Osteocyte (in vitro differentiated cells): ENCODE measurements around the gene SLCO3A1. TPM values are rescaled to one million over a fixed set of nuclear protein-coding genes. Genes with fewer than 3 reads are reported as not detected.

Source experiments
- DNase-seq: peaks from one replicate; pipeline ENCODE4 v3.0.0; 2021; ENCODE audit warnings: mixed read lengths; ENCODE audit not compliant: unreplicated experiment; ENCODE audit errors: extremely low spot score
- H3K27ac Mint-ChIP-seq: one replicate; pipeline ENCODE4 v1.8.0; 2021; ENCODE audit warnings: mild to moderate bottlenecking, mixed read lengths; ENCODE audit not compliant: unreplicated experiment
- H3K27me3 Mint-ChIP-seq: one replicate; pipeline ENCODE4 v1.8.0; 2021; ENCODE audit warnings: mixed read lengths; ENCODE audit not compliant: unreplicated experiment
- H3K36me3 Mint-ChIP-seq: one replicate; pipeline ENCODE4 v1.8.0; 2021; ENCODE audit warnings: mixed read lengths; ENCODE audit not compliant: unreplicated experiment
- H3K4me1 Mint-ChIP-seq: one replicate; pipeline ENCODE4 v1.8.0; 2021; ENCODE audit warnings: mixed read lengths; ENCODE audit not compliant: unreplicated experiment
- H3K4me3 Mint-ChIP-seq: one replicate; pipeline ENCODE4 v1.8.0; 2021; ENCODE audit warnings: mild to moderate bottlenecking, moderate library complexity, mixed read lengths; ENCODE audit not compliant: unreplicated experiment
- H3K9me3 Mint-ChIP-seq: one replicate; pipeline ENCODE4 v1.8.0; 2021; ENCODE audit warnings: mixed read lengths; ENCODE audit not compliant: unreplicated experiment
- CTCF ChIP-seq: fragments of 200-600 bp; sonication (generic); IDR thresholded peaks from 2 replicates; pipeline ENCODE4 v1.5.0; 2021; ENCODE audit warnings: antibody characterized with exemption, mild to moderate bottlenecking, moderate library complexity
- total RNA-seq: library from RNA; stranded (reverse); gene quantifications from 2 replicates; pipeline ENCODE4 v1.2.1, GENCODE V29; 2021

Gene SLCO3A1
- total RNA-seq, 1 donor from 2014 or later = 1.3 TPM

GRCh38 chr15:91862891-91863504, 9.5 kb downstream of the SLCO3A1 start:
- TF ChIP-seq CTCF = no peak
- H3K9me3 Mint-ChIP-seq = no peaks in the 10 kb centered on the region
- H3K4me3 Mint-ChIP-seq = no peak overlapping the region
- no peaks in the 10 kb centered on the region for H3K36me3 Mint-ChIP-seq
- no peak overlapping the region for H3K27ac Mint-ChIP-seq
- no peak for DNase-seq
- peaks cover 2% of the 10 kb centered on the region for H3K27me3 Mint-ChIP-seq
- H3K4me1 Mint-ChIP-seq = no peaks in the 10 kb centered on the region

- H3K36me3 Mint-ChIP-seq = no peaks in the 10 kb centered on the region
- H3K4me1 Mint-ChIP-seq = no peaks in the 10 kb centered on the region
- H3K4me3 Mint-ChIP-seq = no peak overlapping the region
- H3K9me3 Mint-ChIP-seq = no peaks in the 10 kb centered on the region
- DNase-seq = no peak
- H3K27ac Mint-ChIP-seq = no peak overlapping the region
- no peak for TF ChIP-seq CTCF
- H3K27me3 Mint-ChIP-seq = no peaks in the 10 kb centered on the region
These were observed 10.2 kb downstream of the SLCO3A1 start for GRCh38 chr15:91863621-91864255.

- Mint-ChIP-seq H3K36me3 (no peaks in the 10 kb centered on the region), H3K4me3 (no peak overlapping the region), H3K4me1 (no peaks in the 10 kb centered on the region), H3K9me3 (no peaks in the 10 kb centered on the region), H3K27me3 (no peaks in the 10 kb centered on the region), H3K27ac (no peak overlapping the region)
- no peak for DNase-seq
- no peak for TF ChIP-seq CTCF
These were observed 11.2 kb downstream of the SLCO3A1 start for GRCh38 chr15:91864664-91865063.

GRCh38 chr15:91865486-91865885, 12.0 kb downstream of the SLCO3A1 start:
- H3K9me3 Mint-ChIP-seq = no peaks in the 10 kb centered on the region
- no peak overlapping the region for H3K4me3 Mint-ChIP-seq
- no peaks in the 10 kb centered on the region for H3K36me3 Mint-ChIP-seq
- no peaks in the 10 kb centered on the region for H3K4me1 Mint-ChIP-seq
- H3K27ac Mint-ChIP-seq = no peak overlapping the region
- DNase-seq = no peak
- TF ChIP-seq CTCF = no peak
- H3K27me3 Mint-ChIP-seq = no peaks in the 10 kb centered on the region

GRCh38 chr15:91865950-91866349, 12.4 kb downstream of the SLCO3A1 start:
- no peak overlapping the region for H3K4me3 Mint-ChIP-seq

More at GRCh38 chr15:91865950-91866349, 12.4 kb downstream of the SLCO3A1 start:
- H3K9me3 Mint-ChIP-seq = no peaks in the 10 kb centered on the region
- H3K36me3 Mint-ChIP-seq = no peaks in the 10 kb centered on the region
- no peak for DNase-seq
- H3K27me3 Mint-ChIP-seq = no peaks in the 10 kb centered on the region
- no peak for TF ChIP-seq CTCF
- no peaks in the 10 kb centered on the region for H3K4me1 Mint-ChIP-seq
- no peak overlapping the region for H3K27ac Mint-ChIP-seq
